Heart right ventricle (tissue), 16 donors: ENCODE measurements around the gene SPEF2. TPM values are rescaled to one million over a fixed set of nuclear protein-coding genes. Genes with fewer than 3 reads are reported as not detected.

Source experiments
- ATAC-seq, 8 donors: fragments of 200-7000 bp; cut with Tn5 transposase; one replicate each; pipeline ENCODE4 v1.9.1; 2020; ENCODE audit warnings: mild to moderate bottlenecking in 8 of 8, moderate library complexity in 8 of 8, moderate number of reproducible peaks in 1 of 8
- DNase-seq, 2 donors: peaks; one replicate each; pipeline ENCODE4 v3.0.0-alpha.2; 2020
- H3K27ac ChIP-seq, 10 donors: fragments of 200-600 bp; sonication (generic) in 2 of 10; one replicate each; pipeline versions ENCODE4 v1.5.0 to v1.8.0; 2020 to 2022; ENCODE audit warnings: mild to moderate bottlenecking in 3 of 10
- H3K27me3 ChIP-seq, 7 donors: fragments of 200-600 bp; one replicate each; pipeline ENCODE4 v1.8.0; 2021 to 2022; ENCODE audit warnings: mild to moderate bottlenecking in 2 of 7
- H3K36me3 ChIP-seq, 9 donors: fragments of 200-600 bp; sonication (generic) in 1 of 9; one replicate each; pipeline versions ENCODE4 v1.5.0 to v1.8.0; 2020 to 2022; ENCODE audit warnings: mild to moderate bottlenecking in 2 of 9
- H3K4me1 ChIP-seq, 9 donors: fragments of 200-600 bp; sonication (generic) in 1 of 9; one replicate each; pipeline versions ENCODE4 v1.5.0 to v1.8.0; 2020 to 2022; ENCODE audit warnings: mild to moderate bottlenecking in 4 of 9
- H3K4me3 ChIP-seq, 10 donors: fragments of 200-600 bp; sonication (generic) in 2 of 10; one replicate each; pipeline versions ENCODE4 v1.5.0 to v1.8.0; 2020 to 2022; ENCODE audit warnings: mild to moderate bottlenecking in 7 of 10, moderate library complexity in 2 of 10
- H3K9me3 ChIP-seq, 11 donors: fragments of 200-600 bp in 10 of 11; sonication (generic) in 2 of 11; one replicate each; pipeline versions ENCODE4 v1.5.0 to v1.8.0; 2013 to 2022; ENCODE audit warnings: mild to moderate bottlenecking in 2 of 11, control low read depth in 1 of 11, moderate library complexity in 1 of 11
- WGBS, 2 donors: extraction: QIAGEN DNeasy Blood & Tissue Kit; methylation state at CpG; one replicate each; pipeline ENCODE4 v1.1.7; 2013; ENCODE audit warnings: inconsistent platforms in 1 of 2; 5-methylcytosine and 5-hydroxymethylcytosine counted together
- intact Hi-C, 10 donors: fragments of 100-400 bp; cut with DNase I; formaldehyde crosslinking; loops; one replicate each; pipeline versions ENCODE4 v1.11.1 to v1.14.2; 2022
- polyA plus RNA-seq, 2 donors: library from polyadenylated mRNA; stranded (reverse); fragments of 200-250 nt; gene quantifications; one replicate each; pipeline ENCODE4 v1.2.3, GENCODE V29; 2013
- total RNA-seq, 10 donors: library from RNA; stranded (reverse); fragmentation: NEBNext Ultra II Directional in 3 of 10; extraction: Animal tissue kit (Norgen Biotek cat#: 25700) in 3 of 10; gene quantifications; one replicate each; pipeline versions ENCODE4 v1.2.1 to v1.2.4, GENCODE V29; 2021 to 2023
- TF ChIP-seq, protein P1 (sequence below), 9 donors: fragments of 200-600 bp; sonication (generic) in 2 of 9; IDR thresholded peaks; one replicate each; pipeline versions ENCODE4 v1.5.0 to v1.8.0; 2021 to 2022; ENCODE audit warnings: antibody characterized with exemption in 9 of 9, mild to moderate bottlenecking in 5 of 9, moderate library complexity in 1 of 9
- donor health status: Arrhythmogenic right ventricular cardiomyopathy.
- donor health status: ischemic (EF 13 %, LVEDD 7.1; RV severe dilation, severe dysfunction).
- donor health status: healthy with polysubstance abuse.
- donor health status: DM: no; HTN: yes; CAD: no.
- donor health status: DM: no; HTN: no; CAD: no.
- donor health status: ischemic (EF 25% LVEDD 6.9; RV normal size, moderate dysfunction).
- donor health status: ischemic (EF 25% LVEDD 5.7; RV mildly dilated, moderate dysfunction).
- donor health status: healthy.
- donor health status: DM: yes; HTN: yes; CAD: no.
- donor health status: Ischemic cardiomyopathy.
- donor health status: ischemic (EF 35%, LVEDD 5.7; RV mildly dilated, moderate dysfunction).
- donor health status: nonischemic (EF 11% LVEDD 7.7; RV severe dilation, severe dysfunction).
- donor health status: DM: yes; HTN: yes; CAD: no.
- donor health status: PGD.
- donor health status: ischemic (EF 29% LVEDD 5.4; RV normal size, mild dysfunction).
- donor health status: nonischemic (EF 23%, LVEDD 6.1; RV moderate dilation, normal function).

SPEF2 gene
- total and polyA plus RNA-seq, 12 donors, result 0.42 to 3.2 (median 1.7) TPM

DNA sequence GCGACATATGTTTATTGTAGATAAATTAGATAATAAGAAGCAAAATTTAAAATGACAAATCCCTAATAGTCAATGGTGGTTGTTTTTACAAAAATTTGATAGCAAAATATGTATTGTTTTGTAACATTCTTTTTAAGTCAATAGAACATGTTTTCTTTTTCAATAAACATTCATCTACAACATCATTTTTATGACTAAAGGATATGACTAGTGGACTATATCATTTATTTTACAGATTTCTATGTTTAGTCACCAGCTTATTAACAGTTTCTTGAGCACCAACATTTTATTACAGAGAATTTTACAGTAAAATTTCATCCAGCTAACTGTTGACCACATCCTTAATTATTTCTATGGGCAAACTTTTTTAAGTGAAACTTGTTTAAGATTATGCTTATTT lies 124.3 kb downstream of the SPEF2 start:
- ATAC-seq (no peak), DNase-seq (no peak)
- Histone ChIP-seq H3K9me3 (peaks cover 0 to 8% (median 1%) of the 10 kb centered on the region in 11 donors), H3K4me1 (no peaks in the 10 kb centered on the region), H3K27me3 (no peaks in the 10 kb centered on the region), H3K4me3 (no peak overlapping the region), H3K27ac (no peak overlapping the region), H3K36me3 (no peaks in the 10 kb centered on the region)
- intact Hi-C loops, result no loop called here
- TF ChIP-seq, protein P1, sequence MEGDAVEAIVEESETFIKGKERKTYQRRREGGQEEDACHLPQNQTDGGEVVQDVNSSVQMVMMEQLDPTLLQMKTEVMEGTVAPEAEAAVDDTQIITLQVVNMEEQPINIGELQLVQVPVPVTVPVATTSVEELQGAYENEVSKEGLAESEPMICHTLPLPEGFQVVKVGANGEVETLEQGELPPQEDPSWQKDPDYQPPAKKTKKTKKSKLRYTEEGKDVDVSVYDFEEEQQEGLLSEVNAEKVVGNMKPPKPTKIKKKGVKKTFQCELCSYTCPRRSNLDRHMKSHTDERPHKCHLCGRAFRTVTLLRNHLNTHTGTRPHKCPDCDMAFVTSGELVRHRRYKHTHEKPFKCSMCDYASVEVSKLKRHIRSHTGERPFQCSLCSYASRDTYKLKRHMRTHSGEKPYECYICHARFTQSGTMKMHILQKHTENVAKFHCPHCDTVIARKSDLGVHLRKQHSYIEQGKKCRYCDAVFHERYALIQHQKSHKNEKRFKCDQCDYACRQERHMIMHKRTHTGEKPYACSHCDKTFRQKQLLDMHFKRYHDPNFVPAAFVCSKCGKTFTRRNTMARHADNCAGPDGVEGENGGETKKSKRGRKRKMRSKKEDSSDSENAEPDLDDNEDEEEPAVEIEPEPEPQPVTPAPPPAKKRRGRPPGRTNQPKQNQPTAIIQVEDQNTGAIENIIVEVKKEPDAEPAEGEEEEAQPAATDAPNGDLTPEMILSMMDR (IDR thresholded peaks at IDR 0.05), result no peak
- 76 to 82% methylated on average over 1 of the region's 1 CpG for WGBS, 2 donors

DNA sequence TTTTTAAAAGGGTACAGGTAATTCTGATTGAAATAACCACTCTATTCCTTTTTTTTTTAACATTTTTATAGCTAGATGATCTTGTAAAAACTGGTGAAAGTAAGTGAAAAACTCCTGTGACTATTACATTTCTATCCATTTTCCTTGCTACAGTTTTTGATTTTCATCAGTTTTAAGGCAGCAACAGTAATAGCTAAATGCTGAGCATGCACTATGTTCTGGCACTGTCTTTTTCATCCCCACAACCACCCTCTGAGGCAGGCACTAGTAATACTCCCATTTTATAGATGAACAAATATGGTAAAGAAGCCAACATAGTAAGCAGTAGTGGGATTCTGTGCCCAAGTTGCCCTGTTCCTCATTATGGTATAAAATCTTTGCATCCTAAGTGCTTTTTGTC lies 126.0 kb downstream of the SPEF2 start:
- ATAC-seq (no peak), DNase-seq (no peak)
- Histone ChIP-seq H3K36me3 (no peaks in the 10 kb centered on the region), H3K4me1 (no peaks in the 10 kb centered on the region), H3K27ac (no peak overlapping the region), H3K9me3 (peaks cover 0 to 11% (median 0%) of the 10 kb centered on the region in 11 donors), H3K27me3 (no peaks in the 10 kb centered on the region), H3K4me3 (no peak overlapping the region)
- TF ChIP-seq, protein P1 (IDR thresholded peaks at IDR 0.05), result no peak
- intact Hi-C loops, result no loop called here

DNA sequence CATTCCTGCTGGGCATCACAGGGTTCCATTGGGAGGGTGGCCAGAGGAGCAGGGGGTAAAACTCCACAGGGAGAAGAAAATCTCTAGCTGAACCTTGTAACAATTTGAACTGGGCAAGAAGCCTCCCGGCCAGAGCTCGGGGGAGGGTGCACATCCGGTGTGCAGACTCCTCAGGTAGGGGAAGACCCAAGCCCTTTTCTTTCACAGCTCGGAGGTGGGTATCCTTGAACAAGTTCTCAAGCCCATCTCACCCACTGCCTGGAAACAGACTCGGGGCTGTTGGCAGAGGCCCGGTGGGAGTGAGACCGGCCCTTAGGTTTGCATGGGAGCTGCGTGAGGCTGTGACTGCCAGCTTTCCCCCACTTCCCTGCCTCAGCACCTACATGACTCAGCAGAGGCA lies 127.5 kb downstream of the SPEF2 start:
- peaks cover 0 to 17% (median 0%) of the 10 kb centered on the region in 11 donors for H3K9me3 ChIP-seq
- DNase-seq (no peak), ATAC-seq (no peak)
- WGBS, 2 donors, result 88 to 93% methylated on average over 8 of the region's 8 CpGs
- TF ChIP-seq, protein P1 (IDR thresholded peaks at IDR 0.05), result no peak
- no peaks in the 10 kb centered on the region for H3K4me1 ChIP-seq
- no peaks in the 10 kb centered on the region for H3K27me3 ChIP-seq
- no peak overlapping the region for H3K4me3 ChIP-seq
- H3K36me3 ChIP-seq, result no peaks in the 10 kb centered on the region
- intact Hi-C loops, result no loop called here
- no peak overlapping the region for H3K27ac ChIP-seq

DNA sequence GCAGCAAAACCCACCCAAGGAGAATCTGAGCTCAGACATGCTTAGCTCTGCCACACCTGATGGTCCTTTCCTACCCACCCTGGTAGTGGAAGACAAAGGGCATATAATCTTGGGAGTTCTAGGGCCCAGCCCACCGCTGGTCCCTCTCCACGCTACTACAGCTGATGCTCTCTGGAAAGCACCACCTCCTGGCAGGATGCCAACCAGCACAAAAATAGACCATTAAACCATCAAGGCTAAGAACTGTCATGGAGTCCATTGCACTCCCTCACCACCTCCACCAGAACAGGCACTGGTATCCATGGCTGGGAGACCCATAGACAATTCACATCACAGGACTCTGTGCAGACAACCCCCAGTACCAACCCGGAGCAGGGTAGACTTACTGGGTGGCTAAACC lies 128.0 kb downstream of the SPEF2 start:
- ATAC-seq, result no peak
- intact Hi-C loops, result no loop called here
- WGBS, 2 donors, result 57 to 58% methylated on average over 3 of the region's 3 CpGs
- TF ChIP-seq, protein P1 (IDR thresholded peaks at IDR 0.05), result no peak
- Histone ChIP-seq H3K27me3 (no peaks in the 10 kb centered on the region), H3K36me3 (no peaks in the 10 kb centered on the region), H3K4me3 (no peak overlapping the region), H3K4me1 (no peaks in the 10 kb centered on the region), H3K9me3 (peaks cover 0 to 17% (median 0%) of the 10 kb centered on the region in 11 donors), H3K27ac (no peak overlapping the region)
- no peak for DNase-seq
